ENCODE measurements around the gene ADCY7. TPM values are rescaled to one million over a fixed set of nuclear protein-coding genes. Genes with fewer than 3 reads are reported as not detected.

ADCY7 gene
- total and polyA plus RNA-seq, 9 of the 15 experiments (the other 6 are each of a cell fraction or from before 2014, with no cell fraction given), result 2.3 to 108 (median 28.6) TPM

- POLR2A ChIA-PET, result interaction anchor here (0.7 to 5.1 kb wide), 3 partner anchors 10 to 31 kb away, joined by 3 to 34 read pairs (median 3); no protein-coding TSS in a partner anchor
- Histone ChIP-seq H3K4me3 (no peak overlapping the region), H2AFZ (ENCODE audit: low read depth, low read length) (no peak overlapping the region), H4K20me1 (replicated peaks; ENCODE audit: control insufficient read depth, insufficient read depth, low read length) (peaks cover 33% of the 10 kb centered on the region), H3K36me3 (ENCODE audit: control insufficient read depth, insufficient read depth, low read length) (peaks cover 47% of the 10 kb centered on the region), H3K27me3 (ENCODE audit: control insufficient read depth in 2 of 2, insufficient read depth in 2 of 2, low read length in 2 of 2) (no peaks in the 10 kb centered on the region), H3K9ac (ENCODE audit: insufficient read depth in 1 of 2, low read depth in 2 of 2, low read length in 2 of 2) (peak overlapping the region in 1 of 2 experiments; percentile 61; a peak in 1 of 4 replicates), H3K4me2 (ENCODE audit: insufficient read depth, low read length) (no peak overlapping the region), H3K9me3 (replicated peaks; ENCODE audit: control insufficient read depth, insufficient read depth, low read depth, low read length) (no peaks in the 10 kb centered on the region), H3K27ac (ENCODE audit: extremely low read depth, low read depth, low read length) (no peak overlapping the region), H3K4me1 (replicated peaks in 1 of 2; ENCODE audit: control insufficient read depth in 2 of 2, insufficient read depth in 2 of 2, low read length in 2 of 2) (peaks cover 42 to 63% of the 10 kb centered on the region in 2 experiments), H3K9me1 (ENCODE audit: control insufficient read depth, insufficient read depth, low read length) (peaks cover 6% of the 10 kb centered on the region), H3K79me2 (ENCODE audit: control insufficient read depth, insufficient read depth, low read length) (peaks cover 98% of the 10 kb centered on the region)
- TF ChIP-seq, protein P1, sequence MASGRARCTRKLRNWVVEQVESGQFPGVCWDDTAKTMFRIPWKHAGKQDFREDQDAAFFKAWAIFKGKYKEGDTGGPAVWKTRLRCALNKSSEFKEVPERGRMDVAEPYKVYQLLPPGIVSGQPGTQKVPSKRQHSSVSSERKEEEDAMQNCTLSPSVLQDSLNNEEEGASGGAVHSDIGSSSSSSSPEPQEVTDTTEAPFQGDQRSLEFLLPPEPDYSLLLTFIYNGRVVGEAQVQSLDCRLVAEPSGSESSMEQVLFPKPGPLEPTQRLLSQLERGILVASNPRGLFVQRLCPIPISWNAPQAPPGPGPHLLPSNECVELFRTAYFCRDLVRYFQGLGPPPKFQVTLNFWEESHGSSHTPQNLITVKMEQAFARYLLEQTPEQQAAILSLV (tag; IDR thresholded peaks at IDR 0.05), result no peak
- TF ChIP-seq BCOR (IDR thresholded peaks at IDR 0.05) (0 out of 2 replicates have a peak, but pooled peaks have one; percentile 10), PREB (CRISPR knock-in tag; IDR thresholded peaks at IDR 0.05) (no peak), KDM1A (IDR thresholded peaks at IDR 0.05) (peak in 1 of 2 experiments; percentile 27; a peak in 1 of 4 replicates), ZNF239 (CRISPR knock-in tag; IDR thresholded peaks at IDR 0.05) (peak; percentile 99), RBM25 (IDR thresholded peaks at IDR 0.05; ENCODE audit: low read depth, low read length, severe bottlenecking) (peak; percentile 78)
- no TSS peak for BruUV-seq (replicated peaks)
- WGBS (ENCODE audit: insufficient coverage, low coverage, missing lambda C conversion rate), result 80% methylated on average over 12 of the region's 12 CpGs
- no peak for FAIRE-seq
- CTCF ChIA-PET (ENCODE audit: low intra/inter-chr PET ratio), result no interaction called here
- no peak for ATAC-seq
- intact Hi-C loops (cut with micrococcal nuclease), result no loop called here
- in situ Hi-C loops (cut with MboI), result no loop called here
- no peak for DNase-seq (ENCODE audit: extremely low read depth in 1 of 4, low spot score in 3 of 4)
Observed at GRCh38 chr16:50275428-50276325, 9.3 kb downstream of the ADCY7 start.
